AG04449 (cell line): ENCODE results near the gene CFAP300.

Experiments used
- CTCF ChIA-PET: fragments of 350-600 bp; formaldehyde crosslinking; extraction: SDS; loops from one replicate; lab custom pipeline; 2021; ENCODE audit warnings: antibody characterized with exemption; lab: Yijun Ruan, JAX
- POLR2A ChIA-PET: fragments of 400-600, 350-600 bp; formaldehyde crosslinking; extraction: SDS; loops from one replicate; lab custom pipeline; 2020; ENCODE audit warnings: antibody characterized with exemption, inconsistent platforms; lab: Yijun Ruan, JAX
- DNase-seq: peaks from one replicate; pipeline ENCODE4 v3.0.0-alpha.2; 2010; ENCODE audit warnings: low read depth, low spot score
- H3K4me3 ChIP-seq: 2 replicates; pipeline ENCODE4 v1.5.1; 2011; ENCODE audit warnings: low read depth, mild to moderate bottlenecking, control low read depth, low read length
- CTCF ChIP-seq: IDR thresholded peaks from one replicate; pipeline ENCODE4 v1.5.1; 2011; ENCODE audit warnings: mild to moderate bottlenecking, moderate library complexity, low read length, control low read depth, inconsistent platforms; ENCODE audit not compliant: insufficient read depth; ENCODE audit errors: missing control alignments

CFAP300 gene

DNA sequence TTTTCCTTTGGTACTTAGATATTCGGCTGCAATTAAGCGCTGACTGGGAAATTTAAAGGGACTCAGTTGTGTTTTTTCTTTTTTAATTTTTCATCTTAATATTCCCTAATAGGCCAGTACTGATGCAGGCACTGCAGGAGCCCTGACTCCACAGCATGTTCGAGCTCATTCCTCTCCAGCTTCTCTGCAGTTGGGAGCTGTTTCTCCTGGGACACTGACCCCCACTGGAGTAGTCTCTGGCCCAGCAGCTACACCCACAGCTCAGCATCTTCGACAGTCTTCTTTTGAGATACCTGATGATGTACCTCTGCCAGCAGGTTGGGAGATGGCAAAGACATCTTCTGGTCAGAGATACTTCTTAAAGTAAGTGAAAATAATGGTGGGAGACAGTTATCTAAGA lies 66.8 kb downstream of the CFAP300 start:
- DNase-seq: no peak
- no peak for TF ChIP-seq CTCF
- ChIA-PET CTCF (interaction anchor here (1.2 to 1.7 kb wide), 2 partner anchors 11 to 174 kb away, joined by 3 to 5 read pairs; no protein-coding TSS in a partner anchor), POLR2A (no interaction called here)
- H3K4me3 ChIP-seq: peak overlapping the region; percentile 26

- ChIA-PET CTCF (interaction anchor here (0.8 to 1.2 kb wide), 2 partner anchors 29 to 107 kb away, joined by 3 to 4 read pairs; no protein-coding TSS in a partner anchor), POLR2A (no interaction called here)
- TF ChIP-seq CTCF: no peak
- no peak for DNase-seq
- H3K4me3 ChIP-seq: no peak overlapping the region
These were observed 68.3 kb downstream of the CFAP300 start for GRCh38 chr11:102115557-102115956.

- POLR2A ChIA-PET: no interaction called here
These were observed 69.4 kb downstream of the CFAP300 start for GRCh38 chr11:102116453-102117205.

GRCh38 chr11:102117472-102118113 lies 70.4 kb downstream of the CFAP300 start:
- DNase-seq: no peak
- POLR2A ChIA-PET: interaction anchor here (0.7 kb wide), 1 partner anchor 55 kb away, joined by 3 read pairs; no protein-coding TSS in a partner anchor

More at GRCh38 chr11:102116453-102117205, 69.4 kb downstream of the CFAP300 start:
- no peak overlapping the region for H3K4me3 ChIP-seq
- no peak for DNase-seq
- CTCF ChIA-PET: no interaction called here
- TF ChIP-seq CTCF: no peak

DNA sequence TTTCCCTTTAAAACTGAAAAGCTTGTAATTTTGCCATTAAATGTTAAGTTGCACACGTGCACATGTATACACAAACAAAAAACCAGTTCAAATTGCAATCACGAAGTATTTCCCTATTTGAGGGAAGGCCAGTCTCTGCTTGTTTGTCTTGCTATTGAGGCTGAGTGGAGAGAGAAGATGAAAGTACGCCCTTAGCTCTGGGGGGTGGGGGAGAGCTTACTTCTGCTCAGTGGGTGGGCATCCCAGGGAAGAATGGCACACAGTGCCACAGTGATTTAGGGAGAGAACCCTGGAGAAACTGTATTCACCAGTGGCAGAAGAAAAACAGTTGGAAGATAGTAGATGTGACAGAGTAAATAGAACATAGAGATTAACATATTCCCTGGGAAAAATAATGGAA lies 71.7 kb downstream of the CFAP300 start:
- ChIA-PET POLR2A (interaction anchor here (0.7 kb wide), 1 partner anchor 107 kb away, joined by 3 read pairs; no protein-coding TSS in a partner anchor), CTCF (interaction anchor here (0.8 to 1.0 kb wide), 2 partner anchors 13 to 21 kb away, joined by 4 read pairs; no protein-coding TSS in a partner anchor)

More at GRCh38 chr11:102117472-102118113, 70.4 kb downstream of the CFAP300 start:
- no peak overlapping the region; the same call in none of the 2 replicates for H3K4me3 ChIP-seq
- CTCF ChIA-PET: no interaction called here
- TF ChIP-seq CTCF: no peak

More for the DNA sequence above, 71.7 kb downstream of the CFAP300 start:
- no peak overlapping the region for H3K4me3 ChIP-seq
- TF ChIP-seq CTCF: no peak
- no peak for DNase-seq
